HepG2 (cell line): ENCODE results near the gene UBE2R2. TPM values are rescaled to one million over a fixed set of nuclear protein-coding genes. Genes with fewer than 3 reads are reported as not detected.

Experiments
- ATAC-seq: fragments of 200-7000 bp; cut with Tn5 transposase; 3 replicates; pipeline ENCODE4 v1.9.1; 2020; ENCODE audit warnings: mild to moderate bottlenecking, moderate library complexity
- BruUV-seq: library from RNA; stranded (reverse); fragments of 400-500 nt; replicated peaks from 2 replicates; lab custom pipeline; 2021; lab: Mats Ljungman, UMichigan
- CTCF ChIA-PET: fragments of 300-600 bp; formaldehyde crosslinking; extraction: SDS; loops from one replicate; lab custom pipeline; 2021; ENCODE audit warnings: low total read pairs, inconsistent platforms, low intra/inter-chr PET ratio; lab: Yijun Ruan, JAX
- POLR2A ChIA-PET: fragments of 350-600 bp; sonication (Branson Sonifier 250); formaldehyde crosslinking; loops from one replicate; lab custom pipeline; 2020; ENCODE audit warnings: antibody characterized with exemption, inconsistent platforms; lab: Yijun Ruan, JAX
- DNase-seq: peaks from one replicate; pipeline ENCODE4 v3.0.0-alpha.2; 2015; ENCODE audit warnings: low spot score
- FAIRE-seq: peaks from 3 replicates; lab custom pipeline; 2011; peaks lifted over from hg19 to GRCh38; lab: Jason Lieb, UNC
- H2AFZ ChIP-seq: one replicate; pipeline ENCODE4 v1.6.1; 2011; ENCODE audit warnings: low read length, inconsistent platforms
- H3K27ac ChIP-seq: fragments of 300-600 bp; 3 replicates; pipeline ENCODE4 v1.8.0; 2011; ENCODE audit warnings: mixed run types, mild to moderate bottlenecking, mixed read lengths, low read length, inconsistent platforms; ENCODE audit not compliant: insufficient read depth; ENCODE audit errors: extremely low read length
- H3K27me3 ChIP-seq, 2 experiments: fragments of 200-600 bp in 1 of 2; 2 replicates in 1 of 2; 3 replicates in 1 of 2; pipeline versions ENCODE4 v1.6.0 to v1.8.0; 2011; ENCODE audit warnings: low read length in 2 of 2, mild to moderate bottlenecking in 2 of 2, moderate library complexity in 2 of 2, inconsistent platforms in 1 of 2; ENCODE audit not compliant: insufficient read depth in 2 of 2, control insufficient read depth in 1 of 2
- H3K36me3 ChIP-seq, 2 experiments: fragments of 200-600 bp in 1 of 2; replicated peaks in 1 of 2; 2 replicates in 1 of 2; 3 replicates in 1 of 2; pipeline versions ENCODE4 v1.5.1 to v1.8.0; 2011; ENCODE audit warnings: low read length in 2 of 2, inconsistent platforms in 1 of 2; ENCODE audit not compliant: insufficient read depth in 2 of 2, control insufficient read depth in 1 of 2
- H3K4me1 ChIP-seq: 2 replicates; pipeline ENCODE4 v1.5.1; 2012; ENCODE audit warnings: low read length, inconsistent platforms; ENCODE audit not compliant: insufficient read depth
- H3K4me2 ChIP-seq: 2 replicates; pipeline ENCODE4 v1.6.0; 2011; ENCODE audit warnings: low read depth, low read length, inconsistent platforms
- H3K4me3 ChIP-seq, 3 experiments: fragments of 200-600 bp in 1 of 3; sonication (generic), shearing (Covaris generic) in 1 of 3; replicated peaks in 1 of 3; 2 replicates each; pipeline ENCODE4 v1.5.1; 2011 to 2016; ENCODE audit warnings: low read length in 3 of 3, inconsistent platforms in 2 of 3, low read depth in 2 of 3, mild to moderate bottlenecking in 2 of 3, control low read depth in 1 of 3, mixed read lengths in 1 of 3; ENCODE audit not compliant: insufficient read depth in 1 of 3
- H3K79me2 ChIP-seq: one replicate; pipeline ENCODE4 v1.6.1; 2011; ENCODE audit warnings: low read length, inconsistent platforms; ENCODE audit not compliant: insufficient read depth
- H3K9ac ChIP-seq: 2 replicates; pipeline ENCODE4 v1.6.0; 2011; ENCODE audit warnings: mild to moderate bottlenecking, low read depth, low read length, inconsistent platforms; ENCODE audit not compliant: insufficient read depth
- H3K9me3 ChIP-seq: 2 replicates; pipeline ENCODE4 v1.5.1; 2012; ENCODE audit warnings: mild to moderate bottlenecking, low read length
- H4K20me1 ChIP-seq: 2 replicates; pipeline ENCODE4 v1.6.0; 2011; ENCODE audit warnings: inconsistent platforms, mild to moderate bottlenecking, low read length, moderate library complexity; ENCODE audit not compliant: insufficient read depth
- ARID3A ChIP-seq: IDR thresholded peaks from 2 replicates; pipeline ENCODE4 v1.6.1; 2012; ENCODE audit warnings: low read depth, low read length, improper control_type of control experiment
- CTCF ChIP-seq: sonication (generic); formaldehyde crosslinking; IDR thresholded peaks from 2 replicates; pipeline ENCODE4 v1.5.0; 2020; ENCODE audit warnings: mild to moderate bottlenecking, missing genetic modification reagents, moderate library complexity
- MAF1 ChIP-seq: sonication (generic); formaldehyde crosslinking; IDR thresholded peaks from 2 replicates; pipeline ENCODE4 v1.5.0; 2020; ENCODE audit warnings: missing genetic modification reagents, borderline replicate concordance
- NFAT5 ChIP-seq: sonication (generic); formaldehyde crosslinking; IDR thresholded peaks from 2 replicates; pipeline ENCODE4 v1.4.0; 2020; ENCODE audit warnings: missing genetic modification reagents
- SALL2 ChIP-seq: sonication (generic); formaldehyde crosslinking; IDR thresholded peaks from 2 replicates; pipeline ENCODE4 v1.8.1; 2023; ENCODE audit warnings: mild to moderate bottlenecking, missing genetic modification reagents, inconsistent platforms
- ZNF121 ChIP-seq: sonication (generic); formaldehyde crosslinking; IDR thresholded peaks from 2 replicates; pipeline ENCODE4 v1.5.0; 2020; ENCODE audit warnings: mild to moderate bottlenecking, missing genetic modification reagents
- ZNF317 ChIP-seq: sonication (generic); formaldehyde crosslinking; IDR thresholded peaks from 2 replicates; pipeline ENCODE4 v1.5.0; 2020; ENCODE audit warnings: mild to moderate bottlenecking, missing genetic modification reagents
- WGBS: methylation state at CpG from one replicate; pipeline ENCODE4 v1.1.6; 2017; ENCODE audit warnings: low lambda C conversion rate; 5-methylcytosine and 5-hydroxymethylcytosine counted together
- in situ Hi-C: cut with HindIII; loops from 2 replicates; pipeline ENCODE4 v1.10.0; 2017; ENCODE audit warnings: low pct_unique_long_range_greater_than_20kb; ENCODE audit not compliant: extremely low pct_ligation_motif_present
- intact Hi-C: fragments of 100-400 bp; cut with micrococcal nuclease; formaldehyde crosslinking; loops from one replicate; pipeline ENCODE4 v1.10.0; 2022; ENCODE audit not compliant: unreplicated experiment
- polyA plus RNA-seq, 8 experiments: library from polyadenylated mRNA; depleted of rRNA in 3 of 8; stranded (reverse) in 7 of 8; unstranded in 1 of 8; fragments of >200 nt; fragmentation: Illumina TruSeq in 4 of 8; extraction: Trizol in 4 of 8; gene quantifications; 2 replicates each; pipeline versions ENCODE4 v1.2.1 to v1.2.3, GENCODE V29; 2011 to 2016; ENCODE audit warnings: low read depth in 4 of 8, missing spikeins in 1 of 8, mixed read lengths in 1 of 8; ENCODE audit not compliant: insufficient read depth in 1 of 8
- total RNA-seq, 5 experiments: library from RNA; depleted of rRNA; stranded (reverse); fragments of >200 nt; fragmentation: Illumina TruSeq; extraction: Trizol; gene quantifications; 2 replicates each; pipeline ENCODE4 v1.2.3, GENCODE V29; 2016; ENCODE audit warnings: low read depth in 1 of 5
- TF ChIP-seq, protein P1 (sequence below): sonication (generic); formaldehyde crosslinking; IDR thresholded peaks from 2 replicates; pipeline ENCODE4 v1.5.0; 2020; ENCODE audit warnings: missing genetic modification reagents, mild to moderate bottlenecking, borderline replicate concordance
- TF ChIP-seq, protein P2 (sequence below): sonication (generic); formaldehyde crosslinking; IDR thresholded peaks from 2 replicates; pipeline ENCODE4 v1.8.1; 2023; ENCODE audit warnings: missing genetic modification reagents, inconsistent platforms, borderline replicate concordance

UBE2R2 gene
- total and polyA plus RNA-seq, 2 of the 13 experiments (the other 11 are each of a cell fraction or from before 2014, with no cell fraction given), result 14.8 to 20.9 TPM

DNA sequence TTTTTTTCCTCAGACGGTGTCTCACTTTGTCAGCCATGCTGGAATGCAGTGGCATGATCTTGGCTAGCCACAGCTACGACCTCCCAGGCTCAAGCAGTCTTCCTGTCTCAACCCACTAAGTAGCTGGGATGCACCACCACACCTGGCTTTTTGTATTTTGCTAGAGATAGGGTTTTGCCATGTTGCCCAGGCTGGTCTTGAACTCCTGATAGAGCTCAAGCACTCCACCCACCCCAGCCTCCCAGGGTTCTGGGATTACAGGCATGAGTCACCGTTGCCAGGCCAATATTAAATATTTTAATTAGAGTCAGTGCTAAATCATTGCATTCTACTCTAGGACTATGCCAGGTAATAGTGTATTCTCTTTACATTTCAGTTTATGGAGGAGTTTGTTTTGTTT lies 41.5 kb downstream of the UBE2R2 start (continued):
- TF ChIP-seq, protein P1, sequence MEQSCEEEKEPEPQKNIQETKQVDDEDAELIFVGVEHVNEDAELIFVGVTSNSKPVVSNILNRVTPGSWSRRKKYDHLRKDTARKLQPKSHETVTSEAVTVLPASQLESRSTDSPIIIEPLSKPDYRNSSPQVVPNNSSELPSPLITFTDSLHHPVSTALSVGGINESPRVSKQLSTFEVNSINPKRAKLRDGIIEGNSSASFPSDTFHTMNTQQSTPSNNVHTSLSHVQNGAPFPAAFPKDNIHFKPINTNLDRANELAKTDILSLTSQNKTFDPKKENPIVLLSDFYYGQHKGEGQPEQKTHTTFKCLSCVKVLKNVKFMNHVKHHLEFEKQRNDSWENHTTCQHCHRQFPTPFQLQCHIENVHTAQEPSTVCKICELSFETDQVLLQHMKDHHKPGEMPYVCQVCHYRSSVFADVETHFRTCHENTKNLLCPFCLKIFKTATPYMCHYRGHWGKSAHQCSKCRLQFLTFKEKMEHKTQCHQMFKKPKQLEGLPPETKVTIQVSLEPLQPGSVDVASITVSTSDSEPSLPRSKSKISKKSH (CRISPR knock-in tag), result no peak
- TF ChIP-seq ARID3A, result no peak
- TF ChIP-seq, protein P2, sequence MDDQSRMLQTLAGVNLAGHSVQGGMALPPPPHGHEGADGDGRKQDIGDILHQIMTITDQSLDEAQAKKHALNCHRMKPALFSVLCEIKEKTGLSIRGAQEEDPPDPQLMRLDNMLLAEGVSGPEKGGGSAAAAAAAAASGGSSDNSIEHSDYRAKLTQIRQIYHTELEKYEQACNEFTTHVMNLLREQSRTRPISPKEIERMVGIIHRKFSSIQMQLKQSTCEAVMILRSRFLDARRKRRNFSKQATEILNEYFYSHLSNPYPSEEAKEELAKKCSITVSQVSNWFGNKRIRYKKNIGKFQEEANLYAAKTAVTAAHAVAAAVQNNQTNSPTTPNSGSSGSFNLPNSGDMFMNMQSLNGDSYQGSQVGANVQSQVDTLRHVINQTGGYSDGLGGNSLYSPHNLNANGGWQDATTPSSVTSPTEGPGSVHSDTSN (CRISPR knock-in tag), result no peak
- TF ChIP-seq, all 625 proteins: peak for 0

GRCh38 chr9:33860200-33860871 lies 43.4 kb downstream of the UBE2R2 start:
- no peak for FAIRE-seq
- WGBS, result 95% methylated on average over 1 of the region's 1 CpG
- in situ Hi-C loops (no loop called here), intact Hi-C loops (no loop called here)
- no peak overlapping the region for H3K4me3 ChIP-seq
- no TSS peak for BruUV-seq
- ChIA-PET POLR2A (no interaction called here), CTCF (no interaction called here)
- no peak overlapping the region for H3K27ac ChIP-seq
- H3K36me3 ChIP-seq, result peaks cover 5 to 16% of the 10 kb centered on the region in 2 experiments; a peak in 3 of 5 replicates
- H3K4me1 ChIP-seq, result peaks cover 23% of the 10 kb centered on the region
- ATAC-seq, result peak; percentile 74
- H4K20me1 ChIP-seq, result peaks cover 41% of the 10 kb centered on the region
- no peak overlapping the region for H3K9ac ChIP-seq
- TF ChIP-seq ZNF317 (CRISPR knock-in tag), result no peak
- TF ChIP-seq SALL2 (CRISPR knock-in tag), result no peak
- peak; percentile 62; the same call in 1 of the 2 replicates for TF ChIP-seq ZNF121 (CRISPR knock-in tag)
- no peak for TF ChIP-seq NFAT5 (CRISPR knock-in tag)
- TF ChIP-seq CTCF (CRISPR knock-in tag), result no peak
- TF ChIP-seq MAF1 (CRISPR knock-in tag), result no peak
- H3K9me3 ChIP-seq, result no peaks in the 10 kb centered on the region
- no peaks in the 10 kb centered on the region for H3K27me3 ChIP-seq
- peaks cover 85% of the 10 kb centered on the region for H3K79me2 ChIP-seq
- H3K4me2 ChIP-seq, result no peak overlapping the region
- DNase-seq, result no peak
- no peak overlapping the region for H2AFZ ChIP-seq
